Pancreas (tissue), 10 donors: ENCODE results near the gene GPR156. TPM values are rescaled to one million over a fixed set of nuclear protein-coding genes. Genes with fewer than 3 reads are reported as not detected.

Experiments
- ATAC-seq, 4 donors: fragments of 200-7000 bp; cut with Tn5 transposase; one replicate each; pipeline versions ENCODE4 v1.8.0 to v1.9.1; 2020; ENCODE audit warnings: mild to moderate bottlenecking in 4 of 4, moderate library complexity in 4 of 4
- DNase-seq, 6 donors: peaks; one replicate each; pipeline ENCODE4 v3.0.0-alpha.2; 2020
- FAIRE-seq: peaks from 2 replicates; lab custom pipeline; 2012; peaks lifted over from hg19 to GRCh38; lab: Jason Lieb, UNC
- H3K27ac ChIP-seq, 4 donors: fragments of 200-600 bp; sonication (generic); 1 replicate in 3 of 4; 2 replicates in 1 of 4; pipeline versions ENCODE4 v1.5.0 to v1.8.0; 2020
- H3K27me3 ChIP-seq, 4 donors: fragments of 200-600 bp; one replicate each; pipeline ENCODE4 v1.8.0; 2021
- H3K36me3 ChIP-seq, 3 donors: fragments of 200-600 bp; sonication (generic) in 1 of 3; one replicate each; pipeline versions ENCODE4 v1.5.0 to v1.8.0; 2020 to 2021
- H3K4me1 ChIP-seq, 3 donors: fragments of 200-600 bp; one replicate each; pipeline ENCODE4 v1.8.0; 2021
- H3K4me3 ChIP-seq, 4 donors: fragments of 200-600 bp; sonication (generic) in 2 of 4; one replicate each; pipeline versions ENCODE4 v1.5.0 to v1.8.0; 2020 to 2021
- H3K9me3 ChIP-seq, 4 donors: fragments of 200-600 bp; one replicate each; pipeline ENCODE4 v1.8.0; 2021
- WGBS, 2 donors: extraction: QIAGEN DNeasy Blood & Tissue Kit; methylation state at CpG; one replicate each; pipeline ENCODE4 v1.1.7; 2013; 5-methylcytosine and 5-hydroxymethylcytosine counted together
- intact Hi-C, 3 donors: fragments of 100-400 bp; cut with DNase I; formaldehyde crosslinking; loops; one replicate each; pipeline versions ENCODE4 v1.11.1 to v1.14.2; 2022
- polyA plus RNA-seq, 2 donors: library from polyadenylated mRNA; stranded (reverse); fragments of 200-250 nt; gene quantifications; one replicate each; pipeline ENCODE4 v1.2.3, GENCODE V29; 2013
- total RNA-seq, 6 donors: library from RNA; stranded (reverse); fragmentation: NEBNext Ultra II Directional in 4 of 6; extraction: Animal tissue kit (Norgen Biotek cat#: 25700) in 4 of 6; gene quantifications; one replicate each; pipeline versions ENCODE4 v1.2.1 to v1.2.4, GENCODE V29; 2021 to 2023
- TF ChIP-seq, protein P1 (sequence below), 4 donors: fragments of 200-600 bp; sonication (generic) in 3 of 4; IDR thresholded peaks; one replicate each; pipeline versions ENCODE4 v1.5.0 to v1.8.0; 2021; ENCODE audit warnings: antibody characterized with exemption in 4 of 4
- donor health status: healthy with polysubstance abuse.
- donor health status: DM: no; HTN: no; CAD: no; lungs with moderate emphysema.
- donor health status: DM: no; HTN: no; CAD: no.
- donor health status: control.
- donor health status: control.
- donor health status: Bipolar disorder and iron deficiency.
- donor health status: DM: yes; HTN: yes; CAD: no.
- donor health status: DM: no; HTN: no; CAD: no.
- donor health status: DM: no; HTN: no; CAD: no.
- donor health status: DM: yes; HTN: yes; CAD: no.

GPR156 gene
- total and polyA plus RNA-seq, 8 donors: 0.05 to 0.16 (median 0.08) TPM; not detected in 4

DNA sequence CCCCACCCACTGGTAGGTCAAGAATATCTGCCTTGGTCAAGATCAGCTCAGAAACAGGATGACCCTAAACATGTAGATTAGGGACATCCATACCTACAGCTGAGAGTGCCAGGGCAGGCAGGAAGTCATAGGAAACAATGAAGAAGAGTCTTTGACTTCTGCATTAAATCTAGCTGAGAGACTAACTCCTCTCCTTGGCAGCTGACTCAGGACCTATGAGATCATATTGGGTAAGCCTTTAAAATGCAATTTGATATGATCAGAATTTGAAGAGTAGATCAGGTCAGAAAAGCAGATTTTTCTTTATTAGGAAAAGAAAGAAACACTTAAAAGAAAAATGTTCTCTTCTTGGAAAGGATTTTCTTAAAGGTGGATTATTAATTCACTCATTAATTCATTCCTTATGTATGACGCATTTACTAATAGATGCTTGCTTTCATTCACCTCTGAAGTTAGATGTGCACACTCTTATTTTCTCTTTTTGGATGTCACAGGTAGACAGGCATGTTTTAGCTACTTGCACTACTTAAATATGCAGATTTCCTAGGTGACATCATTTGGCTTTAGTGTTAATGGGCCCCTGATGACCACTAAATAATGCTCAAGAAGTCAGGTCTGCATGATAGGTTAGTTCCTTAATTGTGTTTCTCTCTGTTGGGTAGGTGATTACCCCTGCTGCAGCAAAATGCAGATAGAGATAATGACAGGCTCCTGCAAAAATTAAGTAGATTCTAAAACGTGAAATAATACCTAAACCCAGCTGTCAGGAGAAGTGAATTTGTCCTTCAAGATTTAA, 155.1 kb downstream of the GPR156 start:
- Histone ChIP-seq H3K27ac (no peak overlapping the region), H3K36me3 (no peaks in the 10 kb centered on the region), H3K4me1 (no peaks in the 10 kb centered on the region), H3K27me3 (no peaks in the 10 kb centered on the region), H3K9me3 (no peaks in the 10 kb centered on the region), H3K4me3 (no peak overlapping the region)
- ATAC-seq: no peak
- no peak for FAIRE-seq
- TF ChIP-seq, protein P1, sequence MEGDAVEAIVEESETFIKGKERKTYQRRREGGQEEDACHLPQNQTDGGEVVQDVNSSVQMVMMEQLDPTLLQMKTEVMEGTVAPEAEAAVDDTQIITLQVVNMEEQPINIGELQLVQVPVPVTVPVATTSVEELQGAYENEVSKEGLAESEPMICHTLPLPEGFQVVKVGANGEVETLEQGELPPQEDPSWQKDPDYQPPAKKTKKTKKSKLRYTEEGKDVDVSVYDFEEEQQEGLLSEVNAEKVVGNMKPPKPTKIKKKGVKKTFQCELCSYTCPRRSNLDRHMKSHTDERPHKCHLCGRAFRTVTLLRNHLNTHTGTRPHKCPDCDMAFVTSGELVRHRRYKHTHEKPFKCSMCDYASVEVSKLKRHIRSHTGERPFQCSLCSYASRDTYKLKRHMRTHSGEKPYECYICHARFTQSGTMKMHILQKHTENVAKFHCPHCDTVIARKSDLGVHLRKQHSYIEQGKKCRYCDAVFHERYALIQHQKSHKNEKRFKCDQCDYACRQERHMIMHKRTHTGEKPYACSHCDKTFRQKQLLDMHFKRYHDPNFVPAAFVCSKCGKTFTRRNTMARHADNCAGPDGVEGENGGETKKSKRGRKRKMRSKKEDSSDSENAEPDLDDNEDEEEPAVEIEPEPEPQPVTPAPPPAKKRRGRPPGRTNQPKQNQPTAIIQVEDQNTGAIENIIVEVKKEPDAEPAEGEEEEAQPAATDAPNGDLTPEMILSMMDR (IDR thresholded peaks at IDR 0.05): no peak
- intact Hi-C loops: no loop called here
- DNase-seq: no peak
- whole genome bisulfite sequencing, 2 donors: 81 to 88% methylated on average over 2 of the region's 2 CpGs

DNA sequence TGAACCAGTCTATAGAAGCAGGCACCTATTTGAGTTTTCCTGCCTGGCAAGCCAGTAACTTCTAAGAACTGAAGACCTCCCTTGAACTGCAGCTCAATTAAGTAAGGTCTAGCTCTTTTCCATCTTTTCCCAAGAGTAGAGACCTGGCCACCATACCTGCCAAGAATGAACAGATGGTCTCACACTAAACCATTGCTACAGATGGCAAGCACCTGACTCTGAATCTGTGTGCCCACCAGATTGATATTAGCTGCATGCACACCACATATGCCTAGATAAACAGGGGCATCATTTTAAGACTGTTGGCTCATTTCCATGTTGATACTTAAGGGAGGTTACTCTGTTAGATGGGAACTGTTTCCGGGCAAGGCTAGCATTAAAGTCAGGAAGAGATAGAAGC, 156.0 kb downstream of the GPR156 start:
- Histone ChIP-seq H3K9me3 (no peaks in the 10 kb centered on the region), H3K27me3 (no peaks in the 10 kb centered on the region), H3K4me1 (no peaks in the 10 kb centered on the region), H3K36me3 (no peaks in the 10 kb centered on the region), H3K27ac (no peak overlapping the region), H3K4me3 (no peak overlapping the region)
- WGBS, 2 donors: 94 to 98% methylated on average over 1 of the region's 1 CpG
- intact Hi-C loops: no loop called here
- DNase-seq (no peak), FAIRE-seq (no peak), ATAC-seq (no peak)
- TF ChIP-seq, protein P1 (IDR thresholded peaks at IDR 0.05): no peak

DNA sequence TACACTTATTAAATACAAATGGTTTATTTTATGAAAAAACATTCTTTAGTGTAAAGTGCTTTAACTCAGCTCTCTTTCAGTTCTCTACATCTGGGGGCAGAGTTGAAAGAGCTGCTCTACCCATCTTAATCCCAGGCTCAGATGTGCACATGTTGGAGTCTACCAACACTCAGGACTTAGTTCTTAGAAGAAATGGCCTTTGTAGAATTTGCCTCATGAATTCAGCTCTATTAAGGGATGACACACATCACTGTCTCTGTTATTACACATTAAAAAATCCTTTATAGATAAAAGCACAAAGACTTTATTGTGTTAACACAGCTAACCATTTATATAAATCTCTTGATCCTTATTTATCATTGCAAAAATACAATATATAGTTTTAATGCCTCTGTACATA, 159.0 kb downstream of the GPR156 start:
- Histone ChIP-seq H3K27ac (no peak overlapping the region), H3K4me1 (no peaks in the 10 kb centered on the region), H3K4me3 (no peak overlapping the region), H3K36me3 (no peaks in the 10 kb centered on the region), H3K9me3 (no peaks in the 10 kb centered on the region), H3K27me3 (no peaks in the 10 kb centered on the region)
- ATAC-seq (no peak), FAIRE-seq (no peak), DNase-seq (no peak)
- intact Hi-C loops: no loop called here
- TF ChIP-seq, protein P1 (IDR thresholded peaks at IDR 0.05): no peak

DNA sequence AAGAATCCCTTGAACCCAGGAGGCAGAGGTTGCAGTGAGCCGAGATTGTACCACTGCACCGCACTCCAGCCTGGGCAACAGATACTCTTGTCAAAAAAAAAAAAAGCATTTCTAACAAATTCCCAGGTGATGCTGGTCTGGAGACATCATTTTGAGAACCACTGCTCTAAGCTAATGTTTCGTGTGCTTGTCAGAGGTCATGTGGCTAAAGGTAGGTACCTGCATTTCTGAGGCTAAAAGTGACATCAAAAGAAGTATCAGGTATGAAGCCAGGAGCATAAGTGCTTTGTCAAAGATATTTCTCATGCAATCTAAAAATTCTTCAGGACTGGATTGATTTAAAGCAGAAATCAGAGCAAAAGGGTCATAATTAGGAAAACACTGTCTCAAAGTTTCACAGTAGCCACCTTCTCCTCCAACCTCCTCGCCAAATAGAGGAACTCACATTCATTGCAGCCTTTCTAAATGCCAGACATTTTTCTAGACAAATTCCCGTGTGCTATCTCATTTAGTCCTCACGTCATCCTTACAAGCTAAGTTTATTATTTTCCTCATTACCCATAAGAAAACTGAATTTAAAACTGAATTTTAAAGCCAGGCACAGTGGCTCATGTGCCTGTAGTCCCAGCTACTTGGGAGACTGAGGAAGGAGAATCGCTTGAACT, 165.0 kb downstream of the GPR156 start:
- no peaks in the 10 kb centered on the region for H3K36me3 ChIP-seq
- ATAC-seq (no peak), DNase-seq (no peak), FAIRE-seq (no peak)
- no peak overlapping the region for H3K4me3 ChIP-seq
- no peaks in the 10 kb centered on the region for H3K27me3 ChIP-seq
- H3K4me1 ChIP-seq: no peaks in the 10 kb centered on the region
- no peaks in the 10 kb centered on the region for H3K9me3 ChIP-seq
- H3K27ac ChIP-seq: no peak overlapping the region
- intact Hi-C loops: no loop called here
- WGBS, 2 donors: 93 to 96% methylated on average over 7 of the region's 7 CpGs
- TF ChIP-seq, protein P1 (IDR thresholded peaks at IDR 0.05): no peak

Other genes with a start within 250 kb of the GPR156 start
- gene GSK3B, start 190.8 kb downstream of the GPR156 start, total RNA-seq: 10 to 100 TPM in 5 of 6 donors, 1 to 10 TPM in 1; 9.6 to 20.7 (median 13.6) TPM
- gene GSK3B, start 190.8 kb downstream of the GPR156 start, polyA plus RNA-seq: 1 to 10 TPM; 4.4 to 5.7 TPM
- gene LRRC58, start 64.1 kb upstream of the GPR156 start, total RNA-seq: 10 to 100 TPM in 3 of 6 donors, 1 to 10 TPM in 3; 6.4 to 11.5 (median 9.9) TPM
- 1 to 10 TPM; 2.3 to 4.6 TPM for gene LRRC58, start 64.1 kb upstream of the GPR156 start, polyA plus RNA-seq
- 100 to 1,000 TPM in 1 of 6 donors, 10 to 100 TPM in 5; 11.1 to 131 (median 44.3) TPM for gene FSTL1, start 165.8 kb upstream of the GPR156 start, total RNA-seq
- gene FSTL1, start 165.8 kb upstream of the GPR156 start, polyA plus RNA-seq: 1 to 10 TPM; 7.3 to 7.9 TPM